SK-N-SH (cell line): ENCODE data around the gene HLA-DPB1. TPM values are rescaled to one million over a fixed set of nuclear protein-coding genes. Genes with fewer than 3 reads are reported as not detected.

Experiments used
- CTCF ChIA-PET: fragments of 300-600, 350-600 bp; formaldehyde crosslinking; extraction: SDS; loops from one replicate; lab custom pipeline; 2021; lab: Yijun Ruan, JAX
- POLR2A ChIA-PET: fragments of 350-600 bp; sonication (Branson Sonifier 250); formaldehyde crosslinking; extraction: SDS; loops from one replicate; lab custom pipeline; 2020; ENCODE audit warnings: antibody characterized with exemption, inconsistent platforms; lab: Yijun Ruan, JAX
- DNase-seq: peaks from one replicate; pipeline ENCODE4 v3.0.0; 2012
- H2AFZ ChIP-seq: fragments of 200-600 bp; sonication (generic); 2 replicates; pipeline ENCODE4 v1.8.1; 2016; ENCODE audit warnings: antibody characterized with exemption, mild to moderate bottlenecking, low read depth
- H3F3A ChIP-seq: fragments of 200-600 bp; sonication (generic); replicated peaks from 2 replicates; pipeline ENCODE3; 2016; ENCODE audit warnings: antibody characterized with exemption, mild to moderate bottlenecking; ENCODE audit not compliant: insufficient read depth
- H3K27ac ChIP-seq, 2 experiments: fragments of 200-500 bp in 1 of 2; fragments of 200-600 bp in 1 of 2; sonication (Bioruptor generic) in 1 of 2; sonication (generic), shearing (Covaris generic) in 1 of 2; 2 replicates each; pipeline versions ENCODE4 v1.5.1 to v1.6.1; 2014 to 2016; ENCODE audit warnings: low read depth in 2 of 2, inconsistent platforms in 1 of 2, low read length in 1 of 2, mild to moderate bottlenecking in 1 of 2, mixed read lengths in 1 of 2
- H3K27me3 ChIP-seq: fragments of 200-600 bp; sonication (generic), shearing (Covaris generic); 2 replicates; pipeline ENCODE4 v1.6.1; 2016; ENCODE audit warnings: mixed run types; ENCODE audit not compliant: insufficient read depth
- H3K36me3 ChIP-seq, 2 experiments: fragments of 200-500 bp in 1 of 2; fragments of 200-600 bp in 1 of 2; sonication (Bioruptor generic) in 1 of 2; sonication (generic) in 1 of 2; replicated peaks in 1 of 2; 2 replicates each; pipeline versions ENCODE3 to v1.5.1; 2014 to 2016; ENCODE audit warnings: low read length in 1 of 2, mild to moderate bottlenecking in 1 of 2; ENCODE audit not compliant: insufficient read depth in 2 of 2, control insufficient read depth in 1 of 2
- H3K4me1 ChIP-seq, 2 experiments: fragments of 200-500 bp in 1 of 2; fragments of 200-600 bp in 1 of 2; sonication (Bioruptor generic) in 1 of 2; sonication (generic), shearing (Covaris generic) in 1 of 2; 2 replicates each; pipeline versions ENCODE4 v1.5.1 to v1.6.1; 2014 to 2016; ENCODE audit warnings: low read depth in 1 of 2, low read length in 1 of 2, mixed run types in 1 of 2; ENCODE audit not compliant: insufficient read depth in 2 of 2, control insufficient read depth in 1 of 2
- H3K4me2 ChIP-seq: fragments of 200-600 bp; sonication (generic), shearing (Covaris generic); 2 replicates; pipeline ENCODE4 v1.6.1; 2017; ENCODE audit warnings: mixed run types
- H3K4me3 ChIP-seq, 2 experiments: fragments of 200-500 bp in 1 of 2; fragments of 200-600 bp in 1 of 2; sonication (Bioruptor generic) in 1 of 2; sonication (generic), shearing (Covaris generic) in 1 of 2; 2 replicates each; pipeline versions ENCODE4 v1.5.1 to v1.8.1; 2014 to 2016; ENCODE audit warnings: low read depth in 2 of 2, inconsistent platforms in 1 of 2, low read length in 1 of 2, mild to moderate bottlenecking in 1 of 2, mixed read lengths in 1 of 2, moderate library complexity in 1 of 2
- H3K79me2 ChIP-seq: fragments of 200-600 bp; sonication (generic); 2 replicates; pipeline ENCODE4 v1.8.1; 2017; ENCODE audit warnings: mild to moderate bottlenecking; ENCODE audit not compliant: insufficient read depth
- H3K9ac ChIP-seq: fragments of 200-600 bp; sonication (generic); 2 replicates; pipeline ENCODE4 v1.6.1; 2017; ENCODE audit warnings: mixed run types
- H3K9me2 ChIP-seq: fragments of 200-600 bp; sonication (generic); 2 replicates; pipeline ENCODE4 v1.6.1; 2017; ENCODE audit warnings: mixed run types
- H3K9me3 ChIP-seq: fragments of 200-600 bp; sonication (generic); 2 replicates; pipeline ENCODE4 v1.6.1; 2017; ENCODE audit warnings: mixed run types, mild to moderate bottlenecking, moderate library complexity
- H4K20me1 ChIP-seq: fragments of 200-600 bp; sonication (generic); 2 replicates; pipeline ENCODE4 v1.6.1; 2017; ENCODE audit warnings: mild to moderate bottlenecking, mixed run types; ENCODE audit not compliant: insufficient read depth
- EP300 ChIP-seq, 2 experiments: IDR thresholded peaks; 2 replicates each; pipeline versions ENCODE4 v1.4.0 to v1.6.1; 2012; ENCODE audit warnings: borderline replicate concordance in 1 of 2, low read depth in 1 of 2, low read length in 1 of 2
- EZH2phosphoT487 ChIP-seq: fragments of 200-600 bp; sonication (generic); IDR thresholded peaks from 2 replicates; pipeline ENCODE4 v1.6.1; 2017; ENCODE audit warnings: low read depth, mixed run types, mild to moderate bottlenecking, antibody characterized with exemption, moderate library complexity, borderline replicate concordance
- MXI1 ChIP-seq: IDR thresholded peaks from 2 replicates; pipeline ENCODE4 v1.6.1; 2012; ENCODE audit warnings: mild to moderate bottlenecking, low read depth, low read length, improper control_type of control experiment
- NFIC ChIP-seq: IDR thresholded peaks from 2 replicates; pipeline ENCODE4 v1.4.0; 2012; ENCODE audit warnings: borderline replicate concordance
- NRF1 ChIP-seq: IDR thresholded peaks from 2 replicates; pipeline ENCODE4 v1.6.1; 2012; ENCODE audit warnings: low read depth, mild to moderate bottlenecking, low read length
- SIN3A ChIP-seq: IDR thresholded peaks from 2 replicates; pipeline ENCODE4 v1.6.1; 2012; ENCODE audit warnings: low read depth, mild to moderate bottlenecking, low read length, moderate library complexity, borderline replicate concordance
- SMC3 ChIP-seq: IDR thresholded peaks from 2 replicates; pipeline ENCODE4 v1.6.1; 2012; ENCODE audit warnings: low read depth, low read length, improper control_type of control experiment
- TCF12 ChIP-seq: IDR thresholded peaks from 2 replicates; pipeline ENCODE4 v1.4.0; 2012
- YY1 ChIP-seq: IDR thresholded peaks from 2 replicates; pipeline ENCODE4 v1.4.0; 2012; ENCODE audit warnings: low read depth, mild to moderate bottlenecking
- WGBS: methylation state at CpG from one replicate; pipeline ENCODE4 v1.1.6; 2017; ENCODE audit warnings: low lambda C conversion rate; 5-methylcytosine and 5-hydroxymethylcytosine counted together
- polyA plus RNA-seq, 3 experiments: library from polyadenylated mRNA; depleted of rRNA; stranded (reverse); fragments of >200 nt; gene quantifications; 2 replicates each; pipeline ENCODE4 v1.2.3, GENCODE V29; 2012
- TF ChIP-seq, protein P1 (sequence below): fragments of 200-600 bp; sonication (generic); IDR thresholded peaks from 2 replicates; pipeline ENCODE4 v1.6.1; 2017; ENCODE audit warnings: antibody characterized with exemption, mild to moderate bottlenecking, moderate library complexity
- TF ChIP-seq, protein P2 (sequence below): IDR thresholded peaks from 2 replicates; pipeline ENCODE4 v1.4.0; 2012; ENCODE audit warnings: low read depth, borderline replicate concordance
- TF ChIP-seq, protein P3 (sequence below): IDR thresholded peaks from 2 replicates; pipeline ENCODE4 v1.6.1; 2012; ENCODE audit warnings: mild to moderate bottlenecking, low read depth, low read length, moderate library complexity

Gene HLA-DPB1
- polyA plus RNA-seq, 1 of the 3 experiments (the other 2 are of a cell fraction) = 2.0 TPM

DNA sequence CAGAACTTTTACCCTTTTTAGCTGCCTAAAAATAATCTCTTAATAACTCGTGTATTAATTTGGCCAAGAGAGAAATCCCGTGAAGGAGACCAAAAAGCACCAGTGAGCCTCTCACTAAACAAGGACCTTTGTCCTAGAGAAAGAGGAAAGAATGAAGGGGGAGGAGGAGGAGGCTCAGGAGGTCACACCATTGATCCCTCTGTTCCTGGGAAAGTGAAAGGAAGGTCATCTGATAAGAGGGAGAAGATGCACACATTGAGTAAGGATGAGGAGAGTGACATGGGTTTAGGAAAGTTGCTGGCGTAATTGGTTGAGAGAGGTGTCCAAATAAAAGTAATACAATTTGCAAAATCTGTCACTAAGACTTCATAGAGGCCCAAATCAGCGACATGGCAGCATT is 49.2 kb downstream of the HLA-DPB1 start:
- no peaks in the 10 kb centered on the region for H3K79me2 ChIP-seq
- DNase-seq = no peak
- no peak for TF ChIP-seq EP300 (IDR thresholded peaks at IDR 0.05; ENCODE audit: borderline replicate concordance in 1 of 2, low read depth in 1 of 2, low read length in 1 of 2)
- TF ChIP-seq TCF12 = no peak
- TF ChIP-seq EZH2phosphoT487 = no peak
- no peak for TF ChIP-seq NRF1
- no peak for TF ChIP-seq MXI1
- TF ChIP-seq YY1 = no peak
- TF ChIP-seq, protein P1, sequence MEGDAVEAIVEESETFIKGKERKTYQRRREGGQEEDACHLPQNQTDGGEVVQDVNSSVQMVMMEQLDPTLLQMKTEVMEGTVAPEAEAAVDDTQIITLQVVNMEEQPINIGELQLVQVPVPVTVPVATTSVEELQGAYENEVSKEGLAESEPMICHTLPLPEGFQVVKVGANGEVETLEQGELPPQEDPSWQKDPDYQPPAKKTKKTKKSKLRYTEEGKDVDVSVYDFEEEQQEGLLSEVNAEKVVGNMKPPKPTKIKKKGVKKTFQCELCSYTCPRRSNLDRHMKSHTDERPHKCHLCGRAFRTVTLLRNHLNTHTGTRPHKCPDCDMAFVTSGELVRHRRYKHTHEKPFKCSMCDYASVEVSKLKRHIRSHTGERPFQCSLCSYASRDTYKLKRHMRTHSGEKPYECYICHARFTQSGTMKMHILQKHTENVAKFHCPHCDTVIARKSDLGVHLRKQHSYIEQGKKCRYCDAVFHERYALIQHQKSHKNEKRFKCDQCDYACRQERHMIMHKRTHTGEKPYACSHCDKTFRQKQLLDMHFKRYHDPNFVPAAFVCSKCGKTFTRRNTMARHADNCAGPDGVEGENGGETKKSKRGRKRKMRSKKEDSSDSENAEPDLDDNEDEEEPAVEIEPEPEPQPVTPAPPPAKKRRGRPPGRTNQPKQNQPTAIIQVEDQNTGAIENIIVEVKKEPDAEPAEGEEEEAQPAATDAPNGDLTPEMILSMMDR = no peak
- no peak for TF ChIP-seq SIN3A
- no peak for TF ChIP-seq NFIC
- 8% methylated on average over 4 of the region's 4 CpGs for WGBS
- no peak overlapping the region for H3K9ac ChIP-seq
- H3K9me2 ChIP-seq = no peaks in the 10 kb centered on the region
- no peaks in the 10 kb centered on the region for H3K4me1 ChIP-seq
- H3K27ac ChIP-seq = no peak overlapping the region
- H3K27me3 ChIP-seq = peaks cover 29% of the 10 kb centered on the region; the same call in 1 of the 2 replicates
- no peaks in the 10 kb centered on the region for H3K9me3 ChIP-seq
- POLR2A ChIA-PET = no interaction called here
- H3F3A ChIP-seq = no peaks in the 10 kb centered on the region
- no peaks in the 10 kb centered on the region for H4K20me1 ChIP-seq
- no peaks in the 10 kb centered on the region for H3K36me3 ChIP-seq
- H3K4me2 ChIP-seq = no peak overlapping the region
- CTCF ChIA-PET = interaction anchor here (0.7 to 3.0 kb wide), 11 partner anchors 11 to 73 kb away, joined by 3 to 20 read pairs (median 5); no protein-coding TSS in a partner anchor
- no peak overlapping the region for H2AFZ ChIP-seq
- H3K4me3 ChIP-seq = no peak overlapping the region

DNA sequence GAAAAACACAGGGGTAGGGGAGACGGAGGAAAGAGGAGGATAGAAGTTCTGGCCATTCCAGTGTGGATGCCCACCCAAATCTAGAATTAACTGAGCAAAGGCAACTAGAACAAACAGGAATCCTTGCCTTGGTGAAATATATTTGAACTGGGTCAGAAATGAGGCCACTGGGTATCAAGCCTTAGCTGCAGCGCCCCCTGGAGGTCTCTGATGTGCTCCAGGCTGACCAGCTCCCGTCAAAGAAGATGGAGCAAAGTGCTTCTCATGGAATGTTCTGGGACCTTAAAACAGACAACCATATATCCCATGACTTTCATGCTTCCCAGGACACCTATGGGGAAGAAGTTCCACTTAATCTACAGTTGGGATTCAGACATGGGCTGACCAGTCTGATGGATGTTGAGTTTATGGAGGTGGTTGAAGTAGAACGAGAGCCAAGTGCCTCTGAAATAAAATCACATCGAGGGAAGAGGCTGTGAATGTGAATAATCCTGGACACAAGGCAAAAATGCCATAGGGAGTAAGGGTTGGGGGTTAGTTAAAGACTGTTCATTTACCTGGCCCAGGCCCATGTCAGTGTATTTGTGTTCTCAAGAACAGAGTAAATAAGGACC is 50.4 kb downstream of the HLA-DPB1 start:
- Histone ChIP-seq H3K9ac (no peak overlapping the region), H3K27me3 (peaks cover 39% of the 10 kb centered on the region; the same call in 1 of the 2 replicates), H3K27ac (no peak overlapping the region), H3K4me3 (no peak overlapping the region; a peak in 1 of 4 replicates), H3K36me3 (no peaks in the 10 kb centered on the region), H4K20me1 (no peaks in the 10 kb centered on the region), H3K4me1 (no peaks in the 10 kb centered on the region), H3K4me2 (no peak overlapping the region), H3F3A (no peaks in the 10 kb centered on the region), H2AFZ (no peak overlapping the region), H3K79me2 (no peaks in the 10 kb centered on the region), H3K9me3 (no peaks in the 10 kb centered on the region), H3K9me2 (no peaks in the 10 kb centered on the region)
- ChIA-PET CTCF (interaction anchor here (0.6 to 3.0 kb wide), 18 partner anchors 9 to 140 kb away, joined by 3 to 20 read pairs (median 4); no protein-coding TSS in a partner anchor), POLR2A (no interaction called here)
- WGBS = 3% methylated on average over 5 of the region's 5 CpGs
- TF ChIP-seq, protein P1 = peak; percentile 56
- 0 out of 2 replicates have a peak, but pooled peaks have one; percentile 6 for TF ChIP-seq SMC3
- TF ChIP-seq, protein P2, sequence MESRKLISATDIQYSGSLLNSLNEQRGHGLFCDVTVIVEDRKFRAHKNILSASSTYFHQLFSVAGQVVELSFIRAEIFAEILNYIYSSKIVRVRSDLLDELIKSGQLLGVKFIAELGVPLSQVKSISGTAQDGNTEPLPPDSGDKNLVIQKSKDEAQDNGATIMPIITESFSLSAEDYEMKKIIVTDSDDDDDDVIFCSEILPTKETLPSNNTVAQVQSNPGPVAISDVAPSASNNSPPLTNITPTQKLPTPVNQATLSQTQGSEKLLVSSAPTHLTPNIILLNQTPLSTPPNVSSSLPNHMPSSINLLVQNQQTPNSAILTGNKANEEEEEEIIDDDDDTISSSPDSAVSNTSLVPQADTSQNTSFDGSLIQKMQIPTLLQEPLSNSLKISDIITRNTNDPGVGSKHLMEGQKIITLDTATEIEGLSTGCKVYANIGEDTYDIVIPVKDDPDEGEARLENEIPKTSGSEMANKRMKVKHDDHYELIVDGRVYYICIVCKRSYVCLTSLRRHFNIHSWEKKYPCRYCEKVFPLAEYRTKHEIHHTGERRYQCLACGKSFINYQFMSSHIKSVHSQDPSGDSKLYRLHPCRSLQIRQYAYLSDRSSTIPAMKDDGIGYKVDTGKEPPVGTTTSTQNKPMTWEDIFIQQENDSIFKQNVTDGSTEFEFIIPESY = no peak
- TF ChIP-seq, protein P3, sequence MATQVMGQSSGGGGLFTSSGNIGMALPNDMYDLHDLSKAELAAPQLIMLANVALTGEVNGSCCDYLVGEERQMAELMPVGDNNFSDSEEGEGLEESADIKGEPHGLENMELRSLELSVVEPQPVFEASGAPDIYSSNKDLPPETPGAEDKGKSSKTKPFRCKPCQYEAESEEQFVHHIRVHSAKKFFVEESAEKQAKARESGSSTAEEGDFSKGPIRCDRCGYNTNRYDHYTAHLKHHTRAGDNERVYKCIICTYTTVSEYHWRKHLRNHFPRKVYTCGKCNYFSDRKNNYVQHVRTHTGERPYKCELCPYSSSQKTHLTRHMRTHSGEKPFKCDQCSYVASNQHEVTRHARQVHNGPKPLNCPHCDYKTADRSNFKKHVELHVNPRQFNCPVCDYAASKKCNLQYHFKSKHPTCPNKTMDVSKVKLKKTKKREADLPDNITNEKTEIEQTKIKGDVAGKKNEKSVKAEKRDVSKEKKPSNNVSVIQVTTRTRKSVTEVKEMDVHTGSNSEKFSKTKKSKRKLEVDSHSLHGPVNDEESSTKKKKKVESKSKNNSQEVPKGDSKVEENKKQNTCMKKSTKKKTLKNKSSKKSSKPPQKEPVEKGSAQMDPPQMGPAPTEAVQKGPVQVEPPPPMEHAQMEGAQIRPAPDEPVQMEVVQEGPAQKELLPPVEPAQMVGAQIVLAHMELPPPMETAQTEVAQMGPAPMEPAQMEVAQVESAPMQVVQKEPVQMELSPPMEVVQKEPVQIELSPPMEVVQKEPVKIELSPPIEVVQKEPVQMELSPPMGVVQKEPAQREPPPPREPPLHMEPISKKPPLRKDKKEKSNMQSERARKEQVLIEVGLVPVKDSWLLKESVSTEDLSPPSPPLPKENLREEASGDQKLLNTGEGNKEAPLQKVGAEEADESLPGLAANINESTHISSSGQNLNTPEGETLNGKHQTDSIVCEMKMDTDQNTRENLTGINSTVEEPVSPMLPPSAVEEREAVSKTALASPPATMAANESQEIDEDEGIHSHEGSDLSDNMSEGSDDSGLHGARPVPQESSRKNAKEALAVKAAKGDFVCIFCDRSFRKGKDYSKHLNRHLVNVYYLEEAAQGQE = no peak
- DNase-seq = peak; percentile 51
